Gastroesophageal sphincter (tissue), 3 donors: ENCODE measurements around the gene GPX4.

ENCODE experiments used
- CTCF ChIP-seq, 4 experiments: fragments of 200-600 bp in 2 of 4; fragments of 450-650 bp in 2 of 4; sonication (generic) in 1 of 4; IDR thresholded peaks; one replicate each; pipeline ENCODE4 v1.5.1; 2017 to 2019; ENCODE audit warnings: antibody characterized with exemption in 4 of 4, mild to moderate bottlenecking in 2 of 4, moderate library complexity in 2 of 4
- EP300 ChIP-seq: sonication (generic); formaldehyde crosslinking; IDR thresholded peaks from one replicate; pipeline ENCODE4 v1.6.1; 2017; ENCODE audit warnings: antibody characterized with exemption, mild to moderate bottlenecking
- POLR2A ChIP-seq, 2 donors: fragments of 450-650 bp; IDR thresholded peaks; one replicate each; pipeline ENCODE4 v1.6.1; 2017; ENCODE audit warnings: antibody characterized with exemption in 2 of 2, mild to moderate bottlenecking in 2 of 2, moderate library complexity in 1 of 2
- POLR2AphosphoS5 ChIP-seq: sonication (generic); formaldehyde crosslinking; IDR thresholded peaks from one replicate; pipeline ENCODE4 v1.6.1; 2017; ENCODE audit warnings: antibody characterized with exemption

- TF ChIP-seq CTCF (IDR thresholded peaks at IDR 0.05), result no peak
- no peak for TF ChIP-seq POLR2A (IDR thresholded peaks at IDR 0.05)
- TF ChIP-seq POLR2AphosphoS5, result no peak
- TF ChIP-seq EP300, result no peak
These were observed 24.2 kb upstream of the GPX4 start for GRCh38 chr19:1079566-1080111.
